CD4-positive, alpha-beta memory T cell (primary cell): Measurements from ENCODE around the gene C11orf91. TPM values are rescaled to one million over a fixed set of nuclear protein-coding genes. Genes with fewer than 3 reads are reported as not detected.

Source experiments
- CTCF ChIA-PET: fragments of 350-600 bp; sonication (Branson Sonifier 250); formaldehyde crosslinking; loops from one replicate; lab custom pipeline; 2021; ENCODE audit warnings: inconsistent platforms; ENCODE audit not compliant: partially characterized antibody; lab: Charles Lee
- POLR2A ChIA-PET: fragments of 350-600 bp; sonication (Branson Sonifier 250); formaldehyde crosslinking; loops from one replicate; lab custom pipeline; 2021; ENCODE audit not compliant: partially characterized antibody; lab: Charles Lee
- DNase-seq, 5 donors: peaks; one replicate each; pipeline versions ENCODE4 v3.0.0 to v3.0.0-alpha.2; 2020 to 2022; ENCODE audit warnings: mixed read lengths in 1 of 5
- H3K27ac ChIP-seq: one replicate; pipeline ENCODE4 v1.7.0; 2013; ENCODE audit warnings: low read depth, low read length
- H3K27me3 ChIP-seq: 2 replicates; pipeline ENCODE4 v1.7.0; 2013; ENCODE audit warnings: mild to moderate bottlenecking, low read length, moderate library complexity; ENCODE audit not compliant: insufficient read depth
- H3K36me3 ChIP-seq: 2 replicates; pipeline ENCODE4 v1.7.0; 2013; ENCODE audit warnings: mild to moderate bottlenecking, low read length, moderate library complexity; ENCODE audit not compliant: insufficient read depth
- H3K4me1 ChIP-seq: 2 replicates; pipeline ENCODE4 v1.7.0; 2013; ENCODE audit warnings: mild to moderate bottlenecking, low read length, moderate library complexity; ENCODE audit not compliant: insufficient read depth
- H3K4me3 ChIP-seq, 2 donors: one replicate each; pipeline ENCODE4 v1.7.0; 2013; ENCODE audit warnings: low read length in 2 of 2, mild to moderate bottlenecking in 1 of 2
- H3K9me3 ChIP-seq, 2 donors: one replicate each; pipeline ENCODE4 v1.7.0; 2013; ENCODE audit warnings: low read length in 2 of 2, control low read depth in 1 of 2; ENCODE audit not compliant: control insufficient read depth in 1 of 2
- H3K27ac Mint-ChIP-seq, 7 donors: one replicate each; pipeline ENCODE4 v1.8.0; 2020 to 2021; ENCODE audit warnings: mixed read lengths in 7 of 7, mild to moderate bottlenecking in 6 of 7, inconsistent platforms in 3 of 7, moderate library complexity in 3 of 7
- H3K27me3 Mint-ChIP-seq, 2 donors: one replicate each; pipeline ENCODE4 v1.8.0; 2020 to 2021; ENCODE audit warnings: mixed read lengths in 2 of 2
- H3K36me3 Mint-ChIP-seq, 2 donors: one replicate each; pipeline ENCODE4 v1.8.0; 2020 to 2021; ENCODE audit warnings: mixed read lengths in 2 of 2, inconsistent platforms in 1 of 2, mild to moderate bottlenecking in 1 of 2
- H3K4me1 Mint-ChIP-seq, 4 donors: one replicate each; pipeline ENCODE4 v1.8.0; 2020 to 2021; ENCODE audit warnings: mixed read lengths in 4 of 4, mild to moderate bottlenecking in 1 of 4
- H3K4me3 Mint-ChIP-seq, 8 donors: one replicate each; pipeline ENCODE4 v1.8.0; 2020 to 2021; ENCODE audit warnings: mixed read lengths in 8 of 8, mild to moderate bottlenecking in 7 of 8, moderate library complexity in 6 of 8, inconsistent platforms in 3 of 8
- H3K9me3 Mint-ChIP-seq, 8 donors: one replicate each; pipeline ENCODE4 v1.8.0; 2020 to 2021; ENCODE audit warnings: mixed read lengths in 8 of 8, mild to moderate bottlenecking in 5 of 8, inconsistent platforms in 3 of 8, moderate library complexity in 1 of 8
- intact Hi-C: fragments of 100-400 bp; cut with micrococcal nuclease; formaldehyde crosslinking; loops from one replicate; pipeline ENCODE4 v1.15.1; 2023
- polyA plus RNA-seq, 2 donors: library from polyadenylated mRNA; unstranded; fragments of 300-500 nt; fragmentation: Illumina TruSeq; gene quantifications; one replicate each; pipeline ENCODE4 v1.2.3, GENCODE V29; 2021
- total RNA-seq, 2 experiments: library from RNA; stranded (reverse); gene quantifications; one replicate each; pipeline ENCODE4 v1.2.3, GENCODE V29; 2021

C11orf91 gene
- total and polyA plus RNA-seq, 4 experiments from 2014 or later = 0.49 TPM; not detected in 3

GRCh38 chr11:33736148-33736812 lies 35.7 kb upstream of the C11orf91 start, which contains the start of gene CD59:
Gene CD59, minus strand, starts transcription at chr11:33736423. Its CDS starts 13,978 bp downstream, at chr11:33722445.
- POLR2A ChIA-PET = interaction anchor here (1.0 to 4.9 kb wide), 6 partner anchors 26 to 575 kb away, joined by 3 to 33 read pairs (median 4); partner anchors contain the start of genes C11orf91, CSTF3, FBXO3 and HIPK3
- Histone ChIP-seq H3K36me3 (no peaks in the 10 kb centered on the region), H3K4me3 (peak within 1 kb of the TSS; percentile 76 to 91), H3K9me3 (no peaks in the 10 kb centered on the region), H3K4me1 (peaks cover 30% of the 10 kb centered on the region), H3K27me3 (no peaks in the 10 kb centered on the region), H3K27ac (peak within 1 kb of the TSS; percentile 75)
- peaks cover 0 to 2% (median 0%) of the 10 kb centered on the region in 8 donors for H3K9me3 Mint-ChIP-seq
- H3K27me3 Mint-ChIP-seq = no peaks in the 10 kb centered on the region
- peak within 1 kb of the TSS; percentile 78 to 94 (median 90) for H3K27ac Mint-ChIP-seq
- H3K4me1 Mint-ChIP-seq = peaks cover 25 to 44% (median 37%) of the 10 kb centered on the region in 4 donors
- CTCF ChIA-PET = no interaction called here
- no peaks in the 10 kb centered on the region for H3K36me3 Mint-ChIP-seq
- DNase-seq = peak; percentile 82 to 89 (median 83)
- H3K4me3 Mint-ChIP-seq = peak within 1 kb of the TSS; percentile 88 to 96 (median 92)
- intact Hi-C loops = loop anchor here (1.0 to 10.0 kb wide), 4 partner anchors 36 to 575 kb away; partner anchors contain the start of genes C11orf91, CSTF3 and HIPK3

GRCh38 chr11:33735271-33736147 lies 34.9 kb upstream of the C11orf91 start:
- peaks cover 25 to 48% (median 37%) of the 10 kb centered on the region in 4 donors for H3K4me1 Mint-ChIP-seq
- Histone ChIP-seq H3K4me1 (peaks cover 31% of the 10 kb centered on the region), H3K27me3 (no peaks in the 10 kb centered on the region), H3K27ac (peak overlapping the region; percentile 75), H3K9me3 (no peaks in the 10 kb centered on the region), H3K36me3 (no peaks in the 10 kb centered on the region), H3K4me3 (peak overlapping the region; percentile 76 to 91)
- no peaks in the 10 kb centered on the region for H3K27me3 Mint-ChIP-seq
- POLR2A ChIA-PET = interaction anchor here (1.1 to 4.9 kb wide), 8 partner anchors 18 to 574 kb away, joined by 3 to 33 read pairs (median 3); partner anchors contain the start of genes C11orf91, CSTF3, FBXO3 and HIPK3
- intact Hi-C loops = loop anchor here (1.0 to 10.0 kb wide), 5 partner anchors 35 to 575 kb away; partner anchors contain the start of genes C11orf91, CSTF3, FBXO3 and HIPK3
- CTCF ChIA-PET = interaction anchor here (2.9 kb wide), 1 partner anchor 19 kb away, joined by 9 read pairs; no protein-coding TSS in a partner anchor
- H3K27ac Mint-ChIP-seq = peak overlapping the region; percentile 75 to 94 (median 90)
- peak; percentile 48 to 72 (median 54) for DNase-seq
- H3K9me3 Mint-ChIP-seq = peaks cover 0 to 2% (median 0%) of the 10 kb centered on the region in 8 donors
- no peaks in the 10 kb centered on the region for H3K36me3 Mint-ChIP-seq
- peak overlapping the region; percentile 88 to 96 (median 92) for H3K4me3 Mint-ChIP-seq

GRCh38 chr11:33734441-33735270 lies 34.0 kb upstream of the C11orf91 start:
- peaks cover 0 to 2% (median 0%) of the 10 kb centered on the region in 8 donors for H3K9me3 Mint-ChIP-seq
- ChIA-PET POLR2A (interaction anchor here (1.2 to 4.9 kb wide), 5 partner anchors 19 to 477 kb away, joined by 3 to 33 read pairs (median 3); partner anchors contain the start of genes C11orf91 and HIPK3), CTCF (interaction anchor here (2.0 to 2.9 kb wide), 3 partner anchors 8 to 33 kb away, joined by 5 to 15 read pairs (median 9); no protein-coding TSS in a partner anchor)
- Histone ChIP-seq H3K4me1 (peaks cover 35% of the 10 kb centered on the region), H3K36me3 (no peaks in the 10 kb centered on the region), H3K27me3 (no peaks in the 10 kb centered on the region), H3K27ac (peak overlapping the region; percentile 75), H3K4me3 (peak overlapping the region; percentile 76 to 91), H3K9me3 (no peaks in the 10 kb centered on the region)
- H3K36me3 Mint-ChIP-seq = no peaks in the 10 kb centered on the region
- peak overlapping the region; percentile 88 to 96 (median 92) for H3K4me3 Mint-ChIP-seq
- H3K27ac Mint-ChIP-seq = peak overlapping the region; percentile 75 to 94 (median 90)
- H3K4me1 Mint-ChIP-seq = peaks cover 25 to 48% (median 37%) of the 10 kb centered on the region in 4 donors
- no peak for DNase-seq
- intact Hi-C loops = loop anchor here (1.0 to 10.0 kb wide), 3 partner anchors 40 to 513 kb away; partner anchors contain the start of genes FBXO3 and HIPK3
- no peaks in the 10 kb centered on the region for H3K27me3 Mint-ChIP-seq

GRCh38 chr11:33733980-33734379 lies 33.4 kb upstream of the C11orf91 start:
- no peaks in the 10 kb centered on the region for H3K27me3 ChIP-seq
- no peaks in the 10 kb centered on the region for H3K27me3 Mint-ChIP-seq
- H3K36me3 ChIP-seq = no peaks in the 10 kb centered on the region
- H3K36me3 Mint-ChIP-seq = peaks cover 0 to 3% of the 10 kb centered on the region in 2 donors
- ChIA-PET CTCF (interaction anchor here (2.0 to 2.9 kb wide), 3 partner anchors 8 to 32 kb away, joined by 5 to 15 read pairs (median 9); no protein-coding TSS in a partner anchor), POLR2A (interaction anchor here (1.2 to 4.9 kb wide), 2 partner anchors 33 to 39 kb away, joined by 3 to 33 read pairs; partner anchors contain the start of gene C11orf91)
- H3K27ac Mint-ChIP-seq = peak overlapping the region in 4 of 7 donors; percentile 6 to 53 (median 22)
- intact Hi-C loops = loop anchor here (10.0 kb wide), 1 partner anchor 479 kb away; the partner anchor contains the start of gene HIPK3
- H3K27ac ChIP-seq = no peak overlapping the region
- H3K4me3 ChIP-seq = peak overlapping the region in 1 of 2 donors; percentile 8
- peaks cover 28 to 52% (median 39%) of the 10 kb centered on the region in 4 donors for H3K4me1 Mint-ChIP-seq
- DNase-seq = no peak
- H3K4me3 Mint-ChIP-seq = peak overlapping the region; percentile 51 to 96 (median 90)
- peaks cover 0 to 2% (median 0%) of the 10 kb centered on the region in 8 donors for H3K9me3 Mint-ChIP-seq
- peaks cover 35% of the 10 kb centered on the region for H3K4me1 ChIP-seq
- no peaks in the 10 kb centered on the region for H3K9me3 ChIP-seq

GRCh38 chr11:33731723-33732531 lies 31.3 kb upstream of the C11orf91 start:
- CTCF ChIA-PET = no interaction called here
- H3K27ac ChIP-seq = no peak overlapping the region
- Mint-ChIP-seq H3K4me1 (peaks cover 25 to 52% (median 40%) of the 10 kb centered on the region in 4 donors), H3K9me3 (peaks cover 0 to under 1% (median 0%) of the 10 kb centered on the region in 8 donors), H3K4me3 (peak overlapping the region in 2 of 8 donors; percentile 36 to 60), H3K36me3 (peaks cover 3% of the 10 kb centered on the region in 2 donors), H3K27ac (peak overlapping the region in 2 of 7 donors; percentile 23 to 25), H3K27me3 (no peaks in the 10 kb centered on the region)
- intact Hi-C loops = loop anchor here (10.0 kb wide), 1 partner anchor 477 kb away; the partner anchor contains the start of gene HIPK3
- H3K4me3 ChIP-seq = no peak overlapping the region
- H3K4me1 ChIP-seq = peaks cover 35% of the 10 kb centered on the region
- POLR2A ChIA-PET = interaction anchor here (1.5 kb wide), 1 partner anchor 11 kb away, joined by 3 read pairs; no protein-coding TSS in a partner anchor
- no peaks in the 10 kb centered on the region for H3K36me3 ChIP-seq
- no peaks in the 10 kb centered on the region for H3K9me3 ChIP-seq
- H3K27me3 ChIP-seq = no peaks in the 10 kb centered on the region
- peak in 1 of 5 donors; percentile 33 for DNase-seq
